Fibroblast of mammary gland (primary cell): ENCODE data around the gene PRKAG2.
A peak's percentile ranks its signal among the peaks of the same experiment; 100 is the strongest.

Experiments
- DNase-seq: peaks from one replicate; pipeline ENCODE4 v3.0.0-alpha.2; 2010; ENCODE audit warnings: low read depth
- H3K4me3 ChIP-seq: 2 replicates; pipeline ENCODE4 v1.5.1; 2011; ENCODE audit warnings: low read depth, mild to moderate bottlenecking, low read length, moderate library complexity; ENCODE audit not compliant: control insufficient read depth
- TF ChIP-seq, protein P1 (sequence below): conservative IDR thresholded peaks from 2 replicates; pipeline ENCODE4 v1.5.1; 2011; ENCODE audit warnings: low read depth, low read length, inconsistent platforms; ENCODE audit not compliant: control insufficient read depth, insufficient read depth

The PRKAG2 gene

DNA sequence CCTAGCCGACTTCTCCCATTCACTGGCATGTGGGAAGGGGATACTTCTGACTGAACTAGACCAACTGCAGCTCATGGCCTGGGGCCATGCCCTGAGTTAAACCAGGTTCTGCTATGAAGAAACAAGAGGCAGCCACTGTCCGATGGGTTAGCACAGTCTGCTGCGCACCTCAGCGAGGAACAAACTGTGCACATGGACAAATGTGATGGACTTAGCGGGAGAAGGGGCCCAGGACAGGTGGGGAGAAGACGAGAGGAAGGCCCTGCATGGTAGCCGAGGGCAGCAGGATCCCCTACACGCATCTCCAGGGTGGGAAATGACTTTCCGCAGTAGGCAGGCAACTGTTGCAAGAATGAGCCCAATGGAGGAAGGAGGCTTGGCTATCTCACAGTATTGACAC, 115.0 kb downstream of the PRKAG2 start:
- DNase-seq = no peak
- no peak overlapping the region for H3K4me3 ChIP-seq
- TF ChIP-seq, protein P1, sequence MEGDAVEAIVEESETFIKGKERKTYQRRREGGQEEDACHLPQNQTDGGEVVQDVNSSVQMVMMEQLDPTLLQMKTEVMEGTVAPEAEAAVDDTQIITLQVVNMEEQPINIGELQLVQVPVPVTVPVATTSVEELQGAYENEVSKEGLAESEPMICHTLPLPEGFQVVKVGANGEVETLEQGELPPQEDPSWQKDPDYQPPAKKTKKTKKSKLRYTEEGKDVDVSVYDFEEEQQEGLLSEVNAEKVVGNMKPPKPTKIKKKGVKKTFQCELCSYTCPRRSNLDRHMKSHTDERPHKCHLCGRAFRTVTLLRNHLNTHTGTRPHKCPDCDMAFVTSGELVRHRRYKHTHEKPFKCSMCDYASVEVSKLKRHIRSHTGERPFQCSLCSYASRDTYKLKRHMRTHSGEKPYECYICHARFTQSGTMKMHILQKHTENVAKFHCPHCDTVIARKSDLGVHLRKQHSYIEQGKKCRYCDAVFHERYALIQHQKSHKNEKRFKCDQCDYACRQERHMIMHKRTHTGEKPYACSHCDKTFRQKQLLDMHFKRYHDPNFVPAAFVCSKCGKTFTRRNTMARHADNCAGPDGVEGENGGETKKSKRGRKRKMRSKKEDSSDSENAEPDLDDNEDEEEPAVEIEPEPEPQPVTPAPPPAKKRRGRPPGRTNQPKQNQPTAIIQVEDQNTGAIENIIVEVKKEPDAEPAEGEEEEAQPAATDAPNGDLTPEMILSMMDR = no peak

DNA sequence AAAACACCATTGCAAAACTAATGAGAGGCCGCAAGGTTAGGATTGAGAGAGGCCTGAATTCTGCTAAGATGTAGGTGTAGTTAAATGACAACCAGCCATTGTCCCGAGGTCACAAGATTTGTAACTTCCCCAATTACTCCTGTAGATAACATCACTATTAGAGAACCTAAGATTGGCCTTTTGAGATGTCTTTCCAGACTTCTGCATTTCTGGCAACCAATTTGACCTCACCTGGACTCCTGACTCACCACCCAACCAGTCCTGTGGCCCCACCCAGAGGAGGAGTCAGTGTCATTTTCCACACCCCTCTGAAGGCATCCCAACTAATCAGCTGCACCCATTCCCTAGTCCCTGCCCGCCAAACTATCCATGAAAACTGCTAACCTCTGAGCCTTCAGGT, 115.7 kb downstream of the PRKAG2 start:
- TF ChIP-seq, protein P1 = no peak
- H3K4me3 ChIP-seq = no peak overlapping the region

DNA sequence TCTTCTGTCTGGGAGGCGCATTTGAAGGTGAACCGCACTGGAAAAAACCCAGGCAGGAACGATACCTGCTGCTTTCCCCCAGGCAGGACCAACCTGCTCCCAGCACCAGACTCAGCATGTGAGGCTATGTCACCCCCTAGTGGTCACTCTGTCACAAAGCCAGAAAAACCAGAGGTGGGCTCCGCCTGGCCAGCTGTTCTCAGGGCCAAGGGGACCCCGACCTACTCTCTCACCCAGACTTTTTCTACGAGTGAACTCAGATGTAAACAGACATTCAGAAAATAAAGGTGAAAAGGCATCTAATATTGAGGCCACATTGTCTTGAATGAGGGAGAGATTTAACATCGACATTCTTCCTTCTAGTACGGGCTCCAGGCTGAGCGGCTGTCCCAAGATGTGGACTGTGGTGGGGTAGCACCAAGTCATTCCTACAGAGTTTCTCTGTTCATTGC, 117.3 kb downstream of the PRKAG2 start:
- no peak overlapping the region for H3K4me3 ChIP-seq
- DNase-seq = peak; percentile 58
- TF ChIP-seq, protein P1 = peak; percentile 89

More for the DNA sequence above, 115.7 kb downstream of the PRKAG2 start:
- no peak for DNase-seq

DNA sequence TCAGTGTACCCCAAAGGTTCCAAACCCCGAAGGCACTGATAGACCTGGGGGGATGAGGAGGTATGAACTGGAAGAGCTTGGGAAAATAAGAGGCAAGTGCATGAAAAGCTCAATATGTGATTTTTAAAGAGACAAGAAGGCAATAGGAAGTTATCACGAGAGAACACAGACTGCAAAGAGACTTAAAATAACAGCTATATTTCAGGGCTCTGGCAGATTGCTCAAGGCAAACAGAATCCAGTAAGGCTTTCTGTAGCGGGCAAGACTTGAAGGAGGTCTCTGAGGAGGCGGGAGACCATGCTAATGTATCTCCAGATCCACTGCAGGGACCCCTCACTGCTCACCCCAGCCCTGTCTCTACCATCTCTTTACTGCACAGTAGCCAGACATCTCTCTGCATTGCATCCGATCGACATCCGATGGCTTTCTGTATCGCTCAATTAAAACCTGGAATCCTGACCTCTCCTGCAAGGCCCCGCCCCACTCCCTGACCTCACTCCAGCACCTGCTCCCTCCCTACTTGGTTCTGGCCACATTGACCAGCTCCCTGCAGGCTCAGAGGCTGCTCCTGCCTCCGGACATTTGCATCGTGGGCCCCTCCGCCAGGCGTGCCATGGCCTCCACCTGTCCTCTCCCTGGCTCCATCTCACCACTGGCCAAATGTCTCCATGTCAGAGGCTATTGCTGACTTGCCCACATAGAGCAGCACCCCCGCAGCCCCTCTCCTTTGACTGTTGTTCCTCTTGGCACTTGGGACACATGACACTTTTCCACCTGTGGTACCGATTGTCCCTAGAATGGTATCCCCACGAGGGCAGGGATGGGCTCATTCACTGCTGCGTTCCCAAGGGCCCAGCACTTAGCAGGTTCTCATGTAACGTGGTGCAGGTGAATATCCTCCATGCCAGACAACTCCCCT, 118.0 kb downstream of the PRKAG2 start:
- TF ChIP-seq, protein P1 = no peak

DNA sequence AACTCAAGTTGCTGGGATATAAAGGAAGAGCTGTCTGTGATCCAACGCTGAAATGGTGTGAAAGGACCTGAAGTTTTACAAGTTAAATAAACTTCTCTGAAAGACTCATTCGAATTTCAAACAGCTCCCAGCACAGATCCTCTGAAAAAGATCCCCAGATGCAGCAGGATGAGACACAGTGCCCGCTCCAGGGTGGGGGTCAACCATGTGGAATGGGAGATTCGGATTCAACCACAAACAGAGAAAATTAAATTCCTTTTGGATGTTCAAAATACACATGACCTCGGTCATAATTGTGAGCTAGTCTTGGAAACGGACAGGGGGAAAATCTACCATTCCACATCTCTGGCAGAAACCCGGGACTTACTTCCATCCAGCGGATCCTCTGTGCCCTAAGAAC, 119.6 kb downstream of the PRKAG2 start:
- TF ChIP-seq, protein P1 = no peak

More for the DNA sequence above, 118.0 kb downstream of the PRKAG2 start:
- DNase-seq = no peak
- no peak overlapping the region for H3K4me3 ChIP-seq

DNA sequence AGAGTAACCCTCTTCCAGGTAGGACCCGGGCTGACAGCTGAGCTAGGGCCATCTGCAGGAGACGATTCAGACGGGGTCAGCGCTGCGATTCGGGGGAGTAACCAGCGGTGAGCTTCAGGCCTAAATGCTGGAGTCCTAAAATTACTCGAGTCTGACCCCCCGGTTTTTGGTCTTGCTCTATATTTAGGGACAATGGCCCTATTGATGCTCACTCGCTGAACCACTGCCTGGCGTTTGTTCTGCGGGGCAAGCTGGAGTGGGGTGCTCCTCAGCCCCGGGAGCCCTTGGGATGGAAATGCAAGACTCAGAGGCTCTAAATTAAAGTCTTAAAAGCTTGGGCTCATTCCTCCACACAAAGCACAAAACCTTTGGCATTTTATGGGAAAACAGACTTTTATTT, 120.0 kb downstream of the PRKAG2 start:
- H3K4me3 ChIP-seq = no peak overlapping the region
- DNase-seq = no peak
- TF ChIP-seq, protein P1 = no peak

More for the DNA sequence above, 119.6 kb downstream of the PRKAG2 start:
- DNase-seq = peak; percentile 48
- no peak overlapping the region for H3K4me3 ChIP-seq
